BJ (cell line): ENCODE data around the gene ZNF554. TPM values are rescaled to one million over a fixed set of nuclear protein-coding genes. Genes with fewer than 3 reads are reported as not detected.

Experiments
- CTCF ChIA-PET: fragments of 350-600 bp; formaldehyde crosslinking; extraction: SDS; loops from one replicate; lab custom pipeline; 2021; ENCODE audit warnings: antibody characterized with exemption, inconsistent platforms; lab: Yijun Ruan, JAX
- POLR2A ChIA-PET: fragments of 300-600 bp; sonication (Branson Sonifier 250); formaldehyde crosslinking; extraction: SDS; loops from one replicate; lab custom pipeline; 2021; ENCODE audit warnings: antibody characterized with exemption; lab: Charles Lee
- DNase-seq: peaks from one replicate; pipeline ENCODE4 v3.0.0-alpha.2; 2011; ENCODE audit warnings: low read depth
- H3K27me3 ChIP-seq: 2 replicates; pipeline ENCODE4 v1.6.0; 2011; ENCODE audit warnings: low read length; ENCODE audit not compliant: control insufficient read depth, insufficient read depth
- H3K36me3 ChIP-seq: 2 replicates; pipeline ENCODE4 v1.5.1; 2011; ENCODE audit warnings: low read length; ENCODE audit not compliant: control insufficient read depth, insufficient read depth
- H3K4me3 ChIP-seq: 2 replicates; pipeline ENCODE4 v1.5.1; 2011; ENCODE audit warnings: low read depth, mild to moderate bottlenecking, control low read depth, low read length
- polyA plus RNA-seq: library from polyadenylated mRNA; depleted of rRNA; stranded (reverse); fragments of >200 nt; gene quantifications from 2 replicates; pipeline ENCODE4 v1.2.3, GENCODE V29; 2011
- TF ChIP-seq, protein P1 (sequence below): IDR thresholded peaks from 2 replicates; pipeline ENCODE4 v1.5.1; 2011; ENCODE audit warnings: low read depth, mild to moderate bottlenecking, control low read depth, inconsistent platforms, low read length, moderate library complexity; ENCODE audit not compliant: insufficient read depth

ZNF554 gene
- polyA plus RNA-seq, 1 experiment, result 2.1 TPM

DNA sequence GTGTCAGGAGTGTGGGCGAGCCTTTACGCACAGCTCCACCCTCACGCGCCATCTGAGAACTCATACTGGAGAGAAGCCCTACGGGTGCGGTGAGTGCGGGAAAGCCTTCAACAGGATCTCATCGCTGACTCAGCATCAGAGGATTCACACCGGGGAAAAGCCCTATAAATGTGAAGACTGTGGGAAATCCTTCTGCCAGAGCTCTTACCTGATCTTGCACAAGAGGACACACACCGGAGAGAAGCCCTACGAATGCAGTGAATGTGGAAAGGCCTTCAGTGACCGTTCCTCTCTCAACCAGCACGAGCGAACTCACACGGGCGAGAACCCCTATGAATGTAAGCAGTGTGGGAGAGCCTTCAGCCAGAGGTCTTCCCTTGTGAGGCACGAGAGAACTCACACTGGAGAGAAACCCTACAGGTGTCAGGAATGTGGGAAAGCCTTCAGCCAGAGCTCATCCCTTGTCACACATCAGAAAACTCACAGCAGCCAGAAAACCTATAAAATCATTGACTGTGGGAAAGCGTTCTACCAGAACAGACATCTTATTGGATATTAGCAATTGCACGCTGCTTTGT is 14.7 kb downstream of the ZNF554 start:
- Histone ChIP-seq H3K4me3 (no peak overlapping the region), H3K36me3 (peaks cover 2% of the 10 kb centered on the region; the same call in 1 of the 2 replicates), H3K27me3 (no peaks in the 10 kb centered on the region)
- ChIA-PET CTCF (interaction anchor here (1.1 kb wide), 1 partner anchor 15 kb away, joined by 4 read pairs; the partner anchor contains the start of gene ZNF554), POLR2A (no interaction called here)
- TF ChIP-seq, protein P1, sequence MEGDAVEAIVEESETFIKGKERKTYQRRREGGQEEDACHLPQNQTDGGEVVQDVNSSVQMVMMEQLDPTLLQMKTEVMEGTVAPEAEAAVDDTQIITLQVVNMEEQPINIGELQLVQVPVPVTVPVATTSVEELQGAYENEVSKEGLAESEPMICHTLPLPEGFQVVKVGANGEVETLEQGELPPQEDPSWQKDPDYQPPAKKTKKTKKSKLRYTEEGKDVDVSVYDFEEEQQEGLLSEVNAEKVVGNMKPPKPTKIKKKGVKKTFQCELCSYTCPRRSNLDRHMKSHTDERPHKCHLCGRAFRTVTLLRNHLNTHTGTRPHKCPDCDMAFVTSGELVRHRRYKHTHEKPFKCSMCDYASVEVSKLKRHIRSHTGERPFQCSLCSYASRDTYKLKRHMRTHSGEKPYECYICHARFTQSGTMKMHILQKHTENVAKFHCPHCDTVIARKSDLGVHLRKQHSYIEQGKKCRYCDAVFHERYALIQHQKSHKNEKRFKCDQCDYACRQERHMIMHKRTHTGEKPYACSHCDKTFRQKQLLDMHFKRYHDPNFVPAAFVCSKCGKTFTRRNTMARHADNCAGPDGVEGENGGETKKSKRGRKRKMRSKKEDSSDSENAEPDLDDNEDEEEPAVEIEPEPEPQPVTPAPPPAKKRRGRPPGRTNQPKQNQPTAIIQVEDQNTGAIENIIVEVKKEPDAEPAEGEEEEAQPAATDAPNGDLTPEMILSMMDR, result no peak
- DNase-seq, result no peak

DNA sequence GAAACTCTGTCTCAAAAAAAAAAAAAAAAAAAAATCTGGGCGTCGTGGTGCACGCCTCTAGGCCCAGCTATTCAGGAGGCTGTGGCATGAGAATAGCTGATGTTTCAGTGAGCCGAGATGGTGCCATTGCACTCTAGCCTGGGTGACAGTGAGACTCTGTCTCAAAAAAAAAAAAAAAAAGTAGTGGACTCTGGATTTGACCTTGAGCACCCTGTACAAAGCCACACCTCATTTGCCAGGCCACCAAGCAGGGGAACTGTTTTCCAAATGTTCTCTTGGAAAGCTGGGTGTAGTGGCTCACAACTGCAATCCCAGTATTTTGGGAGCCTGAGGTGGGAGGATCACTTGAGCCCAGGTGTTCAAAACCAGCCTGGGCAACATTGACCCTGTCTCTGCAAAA is 17.8 kb downstream of the ZNF554 start:
- POLR2A ChIA-PET, result no interaction called here
- TF ChIP-seq, protein P1, result no peak
- peaks cover 2% of the 10 kb centered on the region; the same call in 1 of the 2 replicates for H3K36me3 ChIP-seq
- no peak for DNase-seq
- H3K27me3 ChIP-seq, result no peaks in the 10 kb centered on the region
- CTCF ChIA-PET, result interaction anchor here (0.7 kb wide), 1 partner anchor 50 kb away, joined by 4 read pairs; no protein-coding TSS in a partner anchor
- no peak overlapping the region for H3K4me3 ChIP-seq

DNA sequence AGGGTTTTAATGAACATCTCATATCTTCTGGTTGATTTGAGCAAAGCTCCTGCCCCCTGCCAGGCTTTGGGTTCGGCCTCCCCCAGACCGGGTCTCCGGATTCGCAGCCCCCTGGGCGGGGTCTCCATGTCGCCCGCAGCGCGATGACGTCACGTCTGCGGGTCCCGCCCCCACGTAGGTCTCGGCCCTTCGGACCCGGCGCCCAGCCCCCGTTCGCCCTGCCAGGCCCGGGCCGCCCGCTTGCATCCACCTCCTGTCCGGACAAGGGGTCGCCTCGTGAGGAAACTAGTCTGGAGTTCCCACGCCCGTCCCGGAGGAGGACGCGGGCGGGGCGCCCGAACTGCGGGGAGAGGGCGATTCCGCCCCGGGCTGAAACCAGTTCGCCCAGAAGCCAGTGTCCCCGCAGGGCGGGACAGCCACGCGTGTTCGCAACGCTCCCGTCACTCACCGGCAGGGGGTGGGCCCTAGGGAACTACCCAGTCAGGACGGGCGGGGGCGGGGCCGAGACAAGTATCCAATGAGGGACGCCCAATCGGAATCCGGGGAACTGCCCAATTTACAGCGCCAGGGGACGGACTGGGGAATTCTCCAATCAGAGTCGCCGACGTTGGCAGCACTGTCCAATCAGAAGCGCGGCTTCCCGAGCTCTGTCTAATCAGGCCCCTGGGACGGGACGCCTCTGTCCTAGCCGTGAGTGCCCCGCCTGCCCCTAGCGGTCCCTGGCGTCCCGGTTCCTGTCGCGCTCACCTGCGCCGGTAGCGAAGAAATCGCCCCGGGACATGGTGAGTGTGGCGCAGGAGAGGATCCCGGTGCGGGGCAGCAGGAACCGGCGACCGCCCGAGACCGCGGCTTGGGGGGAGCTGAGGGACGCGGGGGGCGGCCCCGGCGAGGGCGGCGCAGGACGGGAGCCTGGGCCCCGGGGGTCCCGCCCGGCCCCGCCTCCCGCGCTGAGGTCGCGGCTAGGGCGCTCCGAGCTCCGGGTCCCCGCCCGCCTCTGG is 21.4 kb downstream of the ZNF554 start, which contains the start of gene ZNF555:
Gene ZNF555, plus strand, starts transcription at position 682 of the 998 bp plus-strand sequence. Its CDS starts 98 bp downstream, at position 780.
- H3K4me3 ChIP-seq, result peak within 1 kb of the TSS; percentile 93
- CTCF ChIA-PET, result interaction anchor here (0.8 to 1.6 kb wide), 5 partner anchors 10 to 193 kb away, joined by 3 to 5 read pairs (median 3); partner anchors contain the start of gene ZNF554
- TF ChIP-seq, protein P1, result peak; percentile 56
- H3K36me3 ChIP-seq, result no peaks in the 10 kb centered on the region; the same call in 1 of the 2 replicates
- no peaks in the 10 kb centered on the region for H3K27me3 ChIP-seq
- DNase-seq, result peak; percentile 95
- POLR2A ChIA-PET, result interaction anchor here (0.5 to 1.0 kb wide), 2 partner anchors 60 to 139 kb away, joined by 3 read pairs; partner anchors contain the start of gene ZNF57

DNA sequence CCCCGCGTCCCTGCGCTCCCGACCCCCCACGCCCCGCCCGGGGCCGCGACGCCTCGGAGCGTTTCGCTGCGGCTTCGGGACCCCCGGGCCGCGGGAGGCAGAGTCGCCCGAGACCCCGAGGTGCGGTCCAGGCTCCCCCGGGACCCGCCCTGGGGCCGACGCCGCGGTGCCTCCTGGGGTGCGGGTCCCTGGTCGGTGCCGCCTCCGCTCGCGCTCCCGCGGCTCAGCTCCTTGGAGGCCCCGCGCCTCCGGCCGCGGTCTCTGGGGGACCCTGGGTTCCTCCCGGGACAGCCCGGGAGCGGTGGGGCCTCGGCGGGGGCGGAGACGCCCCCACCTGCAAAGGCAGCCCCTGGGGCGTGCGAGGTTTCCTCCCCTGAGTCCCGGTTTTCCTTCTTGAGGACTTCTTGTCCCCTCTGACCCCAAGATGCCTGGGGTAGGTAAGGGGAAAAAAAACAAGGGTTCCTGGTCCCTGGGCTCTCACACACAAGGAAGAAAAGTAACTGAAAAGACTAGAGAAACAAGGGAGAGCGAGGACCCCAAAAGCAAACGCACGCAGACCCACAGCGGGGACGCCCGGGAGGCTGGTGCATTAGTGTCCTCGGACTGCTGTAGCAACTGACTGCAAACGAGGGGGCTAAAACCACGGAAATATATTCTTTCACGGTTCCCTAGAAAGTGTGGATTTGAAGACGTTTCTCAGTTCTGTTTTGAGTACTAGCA is 22.3 kb downstream of the ZNF554 start:
- ChIA-PET POLR2A (interaction anchor here (0.5 to 1.0 kb wide), 2 partner anchors 59 to 140 kb away, joined by 3 read pairs; partner anchors contain the start of gene ZNF57), CTCF (interaction anchor here (0.8 to 1.6 kb wide), 5 partner anchors 9 to 194 kb away, joined by 3 to 5 read pairs (median 3); partner anchors contain the start of gene ZNF554)
- Histone ChIP-seq H3K36me3 (peaks cover 1% of the 10 kb centered on the region; the same call in 1 of the 2 replicates), H3K4me3 (peak overlapping the region; percentile 93), H3K27me3 (no peaks in the 10 kb centered on the region)
- TF ChIP-seq, protein P1, result no peak
- no peak for DNase-seq
